DND-41 (cell line): ENCODE data around the gene CALM1.

ENCODE experiments used
- CTCF ChIP-seq: IDR thresholded peaks from 2 replicates; pipeline ENCODE4 v1.5.1; 2012; ENCODE audit warnings: borderline replicate concordance, low read length, moderate library complexity, mild to moderate bottlenecking; ENCODE audit not compliant: poor library complexity, severe bottlenecking; ENCODE audit errors: extremely low read depth
- EZH2 ChIP-seq: IDR thresholded peaks from 3 replicates; pipeline ENCODE4 v1.6.1; 2012; ENCODE audit warnings: borderline replicate concordance, low read depth, mild to moderate bottlenecking, moderate library complexity, low read length, inconsistent platforms; ENCODE audit not compliant: severe bottlenecking

GRCh38 chr14:90424686-90425372 lies 28.0 kb downstream of the CALM1 start:
- TF ChIP-seq CTCF (no peak), EZH2 (no peak)
